HepG2 (cell line): Measurements from ENCODE around the gene DIPK1C. TPM values are rescaled to one million over a fixed set of nuclear protein-coding genes. Genes with fewer than 3 reads are reported as not detected.

Experiments used
- ATF5 ChIP-seq: sonication (generic); formaldehyde crosslinking; IDR thresholded peaks from 2 replicates; pipeline ENCODE4 v1.4.0; 2020; ENCODE audit warnings: mild to moderate bottlenecking, low read depth, missing genetic modification reagents
- BRF2 ChIP-seq: sonication (generic); formaldehyde crosslinking; IDR thresholded peaks from 2 replicates; pipeline ENCODE4 v1.8.1; 2022; ENCODE audit warnings: mild to moderate bottlenecking, missing genetic modification reagents
- DRAP1 ChIP-seq: IDR thresholded peaks from 2 replicates; pipeline ENCODE4 v1.6.1; 2016; ENCODE audit warnings: missing genetic modification reagents, missing compliant biosample characterization
- RERE ChIP-seq: IDR thresholded peaks from 2 replicates; pipeline ENCODE4 v1.6.1; 2016; ENCODE audit warnings: low read depth, missing genetic modification reagents, missing compliant biosample characterization
- ZFY ChIP-seq: sonication (generic); formaldehyde crosslinking; IDR thresholded peaks from 2 replicates; pipeline ENCODE4 v1.4.0; 2020; ENCODE audit warnings: missing genetic modification reagents
- ZXDC ChIP-seq: sonication (generic); formaldehyde crosslinking; IDR thresholded peaks from 2 replicates; pipeline ENCODE4 v1.5.0; 2020; ENCODE audit warnings: mild to moderate bottlenecking, missing genetic modification reagents
- polyA plus RNA-seq, 8 experiments: library from polyadenylated mRNA; depleted of rRNA in 3 of 8; stranded (reverse) in 7 of 8; unstranded in 1 of 8; fragments of >200 nt; fragmentation: Illumina TruSeq in 4 of 8; extraction: Trizol in 4 of 8; gene quantifications; 2 replicates each; pipeline versions ENCODE4 v1.2.1 to v1.2.3, GENCODE V29; 2011 to 2016; ENCODE audit warnings: low read depth in 4 of 8, missing spikeins in 1 of 8, mixed read lengths in 1 of 8; ENCODE audit not compliant: insufficient read depth in 1 of 8
- total RNA-seq, 5 experiments: library from RNA; depleted of rRNA; stranded (reverse); fragments of >200 nt; fragmentation: Illumina TruSeq; extraction: Trizol; gene quantifications; 2 replicates each; pipeline ENCODE4 v1.2.3, GENCODE V29; 2016; ENCODE audit warnings: low read depth in 1 of 5

Gene DIPK1C
- total and polyA plus RNA-seq, 2 of the 13 experiments (the other 11 are each of a cell fraction or from before 2014, with no cell fraction given), result 1.8 TPM; not detected in 1

GRCh38 chr18:74488864-74489263, 31.8 kb upstream of the DIPK1C start (continued):
- no peak for TF ChIP-seq RERE
- TF ChIP-seq ZXDC, result no peak
- TF ChIP-seq ATF5 (CRISPR knock-in tag), result no peak
- no peak for TF ChIP-seq DRAP1 (CRISPR knock-in tag)
- TF ChIP-seq ZFY (CRISPR knock-in tag), result no peak
- no peak for TF ChIP-seq BRF2 (CRISPR knock-in tag)
